H1 (cell line): Measurements from ENCODE around the gene F11. TPM values are rescaled to one million over a fixed set of nuclear protein-coding genes. Genes with fewer than 3 reads are reported as not detected.

Experiments
- CTCF ChIA-PET: fragments of 300-600 bp; sonication (Branson Sonifier 250); formaldehyde crosslinking; loops from one replicate; lab custom pipeline; 2021; ENCODE audit not compliant: partially characterized antibody; lab: Charles Lee
- POLR2A ChIA-PET: fragments of 300-600 bp; sonication (Branson Sonifier 250); formaldehyde crosslinking; loops from one replicate; lab custom pipeline; 2021; ENCODE audit warnings: inconsistent platforms; ENCODE audit not compliant: partially characterized antibody; lab: Charles Lee
- DNase-seq, 2 experiments: peaks; one replicate each; pipeline versions ENCODE4 v3.0.0 to v3.0.0-alpha.2; 2010 to 2022; ENCODE audit warnings: low spot score in 2 of 2, low read depth in 1 of 2, mixed read lengths in 1 of 2
- FAIRE-seq: peaks from 2 replicates; lab custom pipeline; 2011; peaks lifted over from hg19 to GRCh38; lab: Jason Lieb, UNC
- H2AFZ ChIP-seq: 2 replicates; pipeline ENCODE4 v1.8.1; 2012; ENCODE audit warnings: low read length, inconsistent platforms
- H2AK5ac ChIP-seq: 2 replicates; pipeline ENCODE4 v1.6.1; 2013; ENCODE audit warnings: low read depth, low read length
- H2BK120ac ChIP-seq: replicated peaks from 2 replicates; pipeline ENCODE3; 2013; ENCODE audit warnings: low read depth, low read length, inconsistent platforms
- H2BK12ac ChIP-seq: 2 replicates; pipeline ENCODE4 v1.6.1; 2013; ENCODE audit warnings: low read depth, low read length
- H2BK15ac ChIP-seq: 2 replicates; pipeline ENCODE4 v1.6.1; 2013; ENCODE audit warnings: low read length
- H2BK20ac ChIP-seq: 2 replicates; pipeline ENCODE4 v1.6.1; 2013; ENCODE audit warnings: low read length
- H2BK5ac ChIP-seq: 2 replicates; pipeline ENCODE4 v1.6.1; 2013; ENCODE audit warnings: low read depth, low read length
- H3K14ac ChIP-seq: 2 replicates; pipeline ENCODE4 v1.6.1; 2013; ENCODE audit warnings: inconsistent platforms; ENCODE audit not compliant: insufficient read length
- H3K18ac ChIP-seq: 2 replicates; pipeline ENCODE4 v1.6.1; 2013; ENCODE audit warnings: low read length; ENCODE audit errors: extremely low read depth
- H3K23ac ChIP-seq: 2 replicates; pipeline ENCODE4 v1.6.1; 2013; ENCODE audit warnings: inconsistent platforms; ENCODE audit not compliant: insufficient read length
- H3K23me2 ChIP-seq: 2 replicates; pipeline ENCODE4 v1.6.1; 2013; ENCODE audit warnings: low read depth, low read length
- H3K27ac ChIP-seq: 2 replicates; pipeline ENCODE4 v1.6.1; 2011; ENCODE audit warnings: low read depth, low read length, inconsistent platforms
- H3K27me3 ChIP-seq, 4 experiments: replicated peaks in 1 of 4; 1 replicate in 1 of 4; 2 replicates in 3 of 4; pipeline versions ENCODE4 v1.6.1 to v1.8.1; 2011 to 2013; ENCODE audit warnings: low read length in 3 of 4, mild to moderate bottlenecking in 3 of 4, inconsistent platforms in 2 of 4, mixed read lengths in 2 of 4, moderate library complexity in 1 of 4; ENCODE audit not compliant: control insufficient read depth in 3 of 4, insufficient read depth in 3 of 4; ENCODE audit errors: extremely low read depth in 1 of 4
- H3K36me3 ChIP-seq, 4 experiments: 2 replicates each; pipeline versions ENCODE4 v1.6.1 to v1.8.1; 2011 to 2013; ENCODE audit warnings: mild to moderate bottlenecking in 4 of 4, low read length in 3 of 4, moderate library complexity in 2 of 4, control low read depth in 1 of 4, inconsistent platforms in 1 of 4; ENCODE audit not compliant: insufficient read depth in 4 of 4, control insufficient read depth in 2 of 4
- H3K4ac ChIP-seq: replicated peaks from 2 replicates; pipeline ENCODE3; 2013; ENCODE audit warnings: low read length, low read depth, mixed read lengths, inconsistent platforms; ENCODE audit not compliant: insufficient read length
- H3K4me1 ChIP-seq, 4 experiments: replicated peaks in 1 of 4; 1 replicate in 1 of 4; 2 replicates in 3 of 4; pipeline versions ENCODE4 v1.6.1 to v1.8.1; 2011 to 2013; ENCODE audit warnings: low read length in 3 of 4, inconsistent platforms in 2 of 4, mixed read lengths in 1 of 4; ENCODE audit not compliant: insufficient read depth in 4 of 4, control insufficient read depth in 3 of 4
- H3K4me2 ChIP-seq, 2 experiments: 2 replicates each; pipeline versions ENCODE4 v1.6.1 to v1.8.1; 2011 to 2013; ENCODE audit warnings: low read depth in 2 of 2, low read length in 2 of 2, control low read depth in 1 of 2, inconsistent platforms in 1 of 2, mild to moderate bottlenecking in 1 of 2; ENCODE audit not compliant: insufficient read depth in 1 of 2
- H3K4me3 ChIP-seq, 4 experiments: fragments of 200-600, 300-600 bp in 1 of 4; sonication (generic), shearing (Covaris generic), sonication (Bioruptor Twin) in 1 of 4; 2 replicates each; pipeline versions ENCODE4 v1.5.1 to v1.8.1; 2011 to 2016; ENCODE audit warnings: low read length in 4 of 4, low read depth in 3 of 4, control low read depth in 2 of 4, inconsistent platforms in 2 of 4, mild to moderate bottlenecking in 2 of 4, mixed read lengths in 1 of 4, moderate library complexity in 1 of 4; ENCODE audit not compliant: insufficient read depth in 2 of 4; ENCODE audit errors: extremely low read depth in 1 of 4
- H3K56ac ChIP-seq: replicated peaks from 2 replicates; pipeline ENCODE3; 2013; ENCODE audit warnings: low read depth, mild to moderate bottlenecking, mixed read lengths, low read length, inconsistent platforms; ENCODE audit not compliant: insufficient read length
- H3K79me1 ChIP-seq: 2 replicates; pipeline ENCODE4 v1.6.1; 2013; ENCODE audit warnings: low read depth, low read length, control low read depth
- H3K79me2 ChIP-seq, 2 experiments: 2 replicates each; pipeline versions ENCODE4 v1.6.1 to v1.8.1; 2012 to 2013; ENCODE audit warnings: low read length in 2 of 2, mild to moderate bottlenecking in 2 of 2, inconsistent platforms in 1 of 2; ENCODE audit not compliant: insufficient read depth in 2 of 2, control insufficient read depth in 1 of 2
- H3K9ac ChIP-seq, 4 experiments: replicated peaks in 1 of 4; 1 replicate in 1 of 4; 2 replicates in 3 of 4; pipeline versions ENCODE4 v1.6.1 to v1.8.1; 2011 to 2013; ENCODE audit warnings: low read depth in 3 of 4, low read length in 3 of 4, control low read depth in 2 of 4, mild to moderate bottlenecking in 2 of 4, moderate library complexity in 2 of 4, inconsistent platforms in 1 of 4; ENCODE audit errors: extremely low read depth in 1 of 4
- H3K9me3 ChIP-seq, 2 experiments: 2 replicates each; pipeline versions ENCODE4 v1.6.1 to v1.8.1; 2012 to 2013; ENCODE audit warnings: mild to moderate bottlenecking in 2 of 2, moderate library complexity in 2 of 2, control low read depth in 1 of 2, inconsistent platforms in 1 of 2, low read depth in 1 of 2, low read length in 1 of 2, mixed read lengths in 1 of 2; ENCODE audit not compliant: insufficient read depth in 2 of 2
- H4K20me1 ChIP-seq, 2 experiments: replicated peaks in 1 of 2; 2 replicates each; pipeline versions ENCODE3 to v1.8.1; 2011 to 2013; ENCODE audit warnings: inconsistent platforms in 2 of 2, low read length in 2 of 2, mild to moderate bottlenecking in 1 of 2; ENCODE audit not compliant: insufficient read depth in 2 of 2, control insufficient read depth in 1 of 2
- H4K5ac ChIP-seq: 2 replicates; pipeline ENCODE4 v1.6.1; 2013; ENCODE audit warnings: low read length, low read depth, mixed read lengths, inconsistent platforms; ENCODE audit not compliant: insufficient read length
- H4K8ac ChIP-seq: 2 replicates; pipeline ENCODE4 v1.8.0; 2013; ENCODE audit warnings: mild to moderate bottlenecking, moderate library complexity, low read length, inconsistent platforms; ENCODE audit not compliant: insufficient read depth; ENCODE audit errors: extremely low read depth
- H4K91ac ChIP-seq: replicated peaks from 2 replicates; pipeline ENCODE3; 2013; ENCODE audit warnings: low read length, mixed read lengths, inconsistent platforms; ENCODE audit not compliant: insufficient read length
- CBX5 ChIP-seq: fragments of 300-800, 300-1000 bp; sonication (generic); IDR thresholded peaks from 2 replicates; pipeline ENCODE4 v1.7.1; 2016; ENCODE audit warnings: antibody characterized with exemption, low read length, low read depth
- CHD2 ChIP-seq: IDR thresholded peaks from 2 replicates; pipeline ENCODE4 v1.6.1; 2012; ENCODE audit warnings: low read length, improper control_type of control experiment
- CREB1 ChIP-seq: IDR thresholded peaks from 2 replicates; pipeline ENCODE4 v1.6.1; 2012; ENCODE audit warnings: inconsistent platforms
- EGR1 ChIP-seq: IDR thresholded peaks from 2 replicates; pipeline ENCODE4 v1.6.1; 2011; ENCODE audit warnings: low read depth, low read length, borderline replicate concordance
- JUND ChIP-seq: IDR thresholded peaks from 2 replicates; pipeline ENCODE4 v1.6.1; 2011; ENCODE audit warnings: mild to moderate bottlenecking, improper control_type of control experiment, low read length
- RFX5 ChIP-seq: IDR thresholded peaks from 2 replicates; pipeline ENCODE4 v1.6.1; 2011; ENCODE audit warnings: low read depth, low read length, improper control_type of control experiment, borderline replicate concordance
- TAF1 ChIP-seq: IDR thresholded peaks from 2 replicates; pipeline ENCODE4 v1.6.1; 2011; ENCODE audit warnings: mild to moderate bottlenecking, low read depth, low read length
- TBP ChIP-seq: IDR thresholded peaks from 2 replicates; pipeline ENCODE4 v1.6.1; 2011; ENCODE audit warnings: low read depth, low read length, improper control_type of control experiment
- WGBS, 2 experiments: shearing (Covaris generic) in 1 of 2; methylation state at CpG; one replicate each; pipeline versions ENCODE4 v1.1.6 to v1.1.7; 2013 to 2015; ENCODE audit warnings: low lambda C conversion rate in 2 of 2, mixed read lengths in 2 of 2, inconsistent platforms in 1 of 2, low coverage in 1 of 2, missing lambda C conversion rate in 1 of 2; ENCODE audit not compliant: insufficient replicate concordance in 2 of 2, insufficient coverage in 1 of 2, insufficient read length in 1 of 2; ENCODE audit errors: extremely low coverage in 1 of 2, missing lambda C conversion rate in 1 of 2; 5-methylcytosine and 5-hydroxymethylcytosine counted together
- polyA plus RNA-seq, 7 experiments: library from polyadenylated mRNA; depleted of rRNA in 3 of 7; stranded (reverse) in 5 of 7; unstranded in 2 of 7; fragments of >200 nt in 5 of 7; fragments of 200-250 nt in 2 of 7; gene quantifications; 1 replicate in 5 of 7; 2 replicates in 1 of 7; 4 replicates in 1 of 7; pipeline versions ENCODE4 v1.2.1 to v1.2.3, GENCODE V29; 2011 to 2013; ENCODE audit warnings: missing spikeins in 2 of 7, mixed read lengths in 2 of 7
- total RNA-seq: library from RNA; stranded (reverse); fragmentation: NEBNext Ultra II Directional; extraction: Animal tissue kit (Norgen Biotek cat#: 25700); gene quantifications from 2 replicates; pipeline ENCODE4 v1.2.1, GENCODE V29; 2021
- TF ChIP-seq, protein P1 (sequence below): IDR thresholded peaks from 2 replicates; pipeline ENCODE4 v1.6.1; 2011; ENCODE audit warnings: low read depth, mild to moderate bottlenecking, low read length; ENCODE audit not compliant: insufficient read depth
- TF ChIP-seq, protein P2 (sequence below), 3 experiments: IDR thresholded peaks; 1 replicate in 2 of 3; 2 replicates in 1 of 3; pipeline versions ENCODE4 v1.5.1 to v1.6.1; 2011; ENCODE audit warnings: low read length in 3 of 3, mild to moderate bottlenecking in 3 of 3, inconsistent platforms in 2 of 3, low read depth in 1 of 3, moderate library complexity in 1 of 3; ENCODE audit not compliant: insufficient read depth in 1 of 3; ENCODE audit errors: control extremely low read depth in 1 of 3

F11 gene
- total and polyA plus RNA-seq, 2 of the 8 experiments (the other 6 are each of a cell fraction or from before 2014, with no cell fraction given) = 0.27 to 0.99 TPM

DNA sequence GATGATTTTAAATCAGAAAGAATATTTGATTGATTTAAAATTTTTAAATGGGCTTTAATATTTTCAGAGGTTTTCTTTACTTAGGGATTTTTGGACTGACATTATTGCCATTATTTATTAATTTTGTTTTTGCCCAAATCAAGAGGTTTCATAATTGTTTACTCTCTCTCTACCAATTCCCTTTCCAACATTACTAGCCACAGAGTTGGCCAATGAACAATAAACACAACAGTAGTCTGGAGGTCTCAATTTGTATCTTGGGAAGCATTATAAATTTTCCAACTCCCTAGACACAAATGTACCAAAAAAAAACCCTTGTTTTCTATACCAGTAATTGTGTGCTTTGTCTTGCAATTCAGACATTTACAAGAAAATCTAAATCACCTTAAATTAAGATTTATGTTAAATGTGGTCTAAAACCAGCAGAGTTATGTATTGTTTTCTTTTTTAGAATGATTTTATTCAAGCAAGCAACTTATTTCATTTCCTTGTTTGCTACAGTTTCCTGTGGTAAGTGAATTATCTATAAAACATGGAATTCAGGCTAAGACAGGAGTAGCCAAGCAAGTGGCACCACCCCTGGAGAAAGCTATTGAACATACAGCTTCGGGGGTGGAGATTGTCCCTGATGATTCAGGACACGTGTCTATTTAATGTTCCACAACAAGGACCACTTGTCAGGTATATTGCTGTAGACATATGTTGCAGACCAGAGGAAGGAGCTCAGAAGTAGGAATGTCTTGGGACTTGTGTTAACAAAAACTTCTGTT lies 38.1 kb upstream of the F11 start:
- ChIA-PET POLR2A (interaction anchor here (0.6 to 2.0 kb wide), 2 partner anchors 13 to 15 kb away, joined by 3 to 7 read pairs; no protein-coding TSS in a partner anchor), CTCF (interaction anchor here (0.6 to 2.1 kb wide), 3 partner anchors 9 to 26 kb away, joined by 3 to 7 read pairs (median 3); no protein-coding TSS in a partner anchor)
- no peak overlapping the region for H2BK12ac ChIP-seq
- no peak overlapping the region for H2AFZ ChIP-seq
- H3K4ac ChIP-seq = no peak overlapping the region
- H2BK5ac ChIP-seq = no peak overlapping the region
- H3K79me1 ChIP-seq = no peaks in the 10 kb centered on the region
- H3K4me3 ChIP-seq = no peak overlapping the region
- H3K4me1 ChIP-seq = peaks cover 0 to 8% (median 0%) of the 10 kb centered on the region in 4 experiments; a peak in 2 of 7 replicates
- no peak overlapping the region for H3K56ac ChIP-seq
- H3K23ac ChIP-seq = no peak overlapping the region
- no peak overlapping the region for H2BK20ac ChIP-seq
- H4K91ac ChIP-seq = no peak overlapping the region
- 46% methylated on average over 2 of the region's 2 CpGs; no CpG with 5 or more reads in 1 of the 2 experiments for WGBS, 2 experiments
- no peak overlapping the region for H3K4me2 ChIP-seq
- no peak overlapping the region for H3K27ac ChIP-seq
- H3K79me2 ChIP-seq = no peaks in the 10 kb centered on the region
- no peak overlapping the region for H3K14ac ChIP-seq
- H4K8ac ChIP-seq = no peak overlapping the region
- no peak overlapping the region for H2BK120ac ChIP-seq
- no peak overlapping the region for H3K18ac ChIP-seq
- no peak overlapping the region for H2AK5ac ChIP-seq
- H3K27me3 ChIP-seq = no peaks in the 10 kb centered on the region
- no peaks in the 10 kb centered on the region for H4K20me1 ChIP-seq
- no peaks in the 10 kb centered on the region; the same call in 1 of the 2 replicates for H3K23me2 ChIP-seq
- no peak for DNase-seq
- peaks cover 13 to 24% of the 10 kb centered on the region in 2 experiments for H3K9me3 ChIP-seq
- H2BK15ac ChIP-seq = no peak overlapping the region
- FAIRE-seq = peak; percentile 50
- H4K5ac ChIP-seq = no peak overlapping the region
- H3K9ac ChIP-seq = no peak overlapping the region
- H3K36me3 ChIP-seq = no peaks in the 10 kb centered on the region
- no peak for TF ChIP-seq RFX5
- no peak for TF ChIP-seq TAF1
- TF ChIP-seq CREB1 = no peak
- no peak for TF ChIP-seq CBX5
- TF ChIP-seq JUND = no peak
- TF ChIP-seq, protein P1, sequence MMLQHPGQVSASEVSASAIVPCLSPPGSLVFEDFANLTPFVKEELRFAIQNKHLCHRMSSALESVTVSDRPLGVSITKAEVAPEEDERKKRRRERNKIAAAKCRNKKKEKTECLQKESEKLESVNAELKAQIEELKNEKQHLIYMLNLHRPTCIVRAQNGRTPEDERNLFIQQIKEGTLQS = no peak
- no peak for TF ChIP-seq CHD2
- TF ChIP-seq, protein P2, sequence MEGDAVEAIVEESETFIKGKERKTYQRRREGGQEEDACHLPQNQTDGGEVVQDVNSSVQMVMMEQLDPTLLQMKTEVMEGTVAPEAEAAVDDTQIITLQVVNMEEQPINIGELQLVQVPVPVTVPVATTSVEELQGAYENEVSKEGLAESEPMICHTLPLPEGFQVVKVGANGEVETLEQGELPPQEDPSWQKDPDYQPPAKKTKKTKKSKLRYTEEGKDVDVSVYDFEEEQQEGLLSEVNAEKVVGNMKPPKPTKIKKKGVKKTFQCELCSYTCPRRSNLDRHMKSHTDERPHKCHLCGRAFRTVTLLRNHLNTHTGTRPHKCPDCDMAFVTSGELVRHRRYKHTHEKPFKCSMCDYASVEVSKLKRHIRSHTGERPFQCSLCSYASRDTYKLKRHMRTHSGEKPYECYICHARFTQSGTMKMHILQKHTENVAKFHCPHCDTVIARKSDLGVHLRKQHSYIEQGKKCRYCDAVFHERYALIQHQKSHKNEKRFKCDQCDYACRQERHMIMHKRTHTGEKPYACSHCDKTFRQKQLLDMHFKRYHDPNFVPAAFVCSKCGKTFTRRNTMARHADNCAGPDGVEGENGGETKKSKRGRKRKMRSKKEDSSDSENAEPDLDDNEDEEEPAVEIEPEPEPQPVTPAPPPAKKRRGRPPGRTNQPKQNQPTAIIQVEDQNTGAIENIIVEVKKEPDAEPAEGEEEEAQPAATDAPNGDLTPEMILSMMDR (IDR thresholded peaks at IDR 0.05; ENCODE audit: control extremely low read depth in 1 of 3, insufficient read depth in 1 of 3, low read depth in 1 of 3, low read length in 3 of 3) = no peak
- TF ChIP-seq TBP = no peak
- TF ChIP-seq EGR1 = no peak
